ENCODE data around the gene NES. TPM values are rescaled to one million over a fixed set of nuclear protein-coding genes. Genes with fewer than 3 reads are reported as not detected.

NES gene
- total RNA-seq, 1 experiment from 2014 or later = 8.4 TPM

GRCh38 chr1:156709757-156710489 is 32.7 kb upstream of the NES start:
- no peaks in the 10 kb centered on the region for H3K9me3 ChIP-seq (ENCODE audit: control insufficient read depth in 1 of 2, insufficient read depth in 1 of 2, low read depth in 1 of 2, low read length in 2 of 2)
- no TSS peak for BruUV-seq (replicated peaks)
- no peak for DNase-seq (ENCODE audit: low read depth, low spot score)
- CTCF ChIA-PET = interaction anchor here (7.4 to 14.7 kb wide), 2 partner anchors 17 to 19 kb away, joined by 59 to 310 read pairs; partner anchors contain the start of genes ISG20L2 and METTL25B
- no peaks in the 10 kb centered on the region for H4K20me1 ChIP-seq (ENCODE audit: insufficient read depth)
- no peak overlapping the region for H2AFZ ChIP-seq (ENCODE audit: low read depth, low read length, poor library complexity, severe bottlenecking)
- peak; percentile 59 for ATAC-seq
- intact Hi-C loops (cut with micrococcal nuclease) = no loop called here
- H3K27me3 ChIP-seq (ENCODE audit: insufficient read depth, low read length) = no peaks in the 10 kb centered on the region
- POLR2A ChIA-PET = interaction anchor here (1.6 kb wide), 2 partner anchors 16 to 49 kb away, joined by 3 to 5 read pairs; no protein-coding TSS in a partner anchor
- RAD21 ChIA-PET (ENCODE audit: low non-redundant PET in 1 of 2, low total read pairs in 2 of 2, uncharacterized antibody in 2 of 2, unreplicated experiment in 2 of 2) = interaction anchor here (0.9 to 1.7 kb wide), 3 partner anchors 16 to 21 kb away, joined by 3 to 7 read pairs (median 4); no protein-coding TSS in a partner anchor
- peak overlapping the region; percentile 37 for H3K9ac ChIP-seq (ENCODE audit: low read length)
- H3K27ac ChIP-seq (ENCODE audit: low read depth, low read length) = peak overlapping the region; percentile 66
- TF ChIP-seq TCF7L2 (IDR thresholded peaks at IDR 0.05; ENCODE audit: borderline replicate concordance, extremely low read depth, insufficient read depth, insufficient read length) = peak; percentile 82
- no peak for TF ChIP-seq POLR2A (IDR thresholded peaks at IDR 0.05; ENCODE audit: borderline replicate concordance, extremely low read depth, insufficient read depth, insufficient read length)
- TF ChIP-seq YY1 (IDR thresholded peaks at IDR 0.05; ENCODE audit: extremely low read depth, insufficient replicate concordance, low read depth, low read length) = no peak
- H3K4me3 ChIP-seq (replicated peaks in 1 of 2; ENCODE audit: low read depth in 1 of 2, low read length in 2 of 2) = peak overlapping the region in 1 of 2 experiments; percentile 26; a peak in 1 of 4 replicates
- H3K79me2 ChIP-seq (ENCODE audit: insufficient read depth, low read length) = no peaks in the 10 kb centered on the region; the same call in 1 of the 2 replicates
- peak overlapping the region; percentile 85 for H3K4me2 ChIP-seq (ENCODE audit: low read length)
- H3K9me2 ChIP-seq (ENCODE audit: insufficient read depth) = no peaks in the 10 kb centered on the region
- no peaks in the 10 kb centered on the region for H3K36me3 ChIP-seq (ENCODE audit: control insufficient read depth in 1 of 2, insufficient read depth in 2 of 2, low read length in 2 of 2)
- H3K4me1 ChIP-seq (ENCODE audit: control insufficient read depth in 1 of 2, insufficient read depth in 2 of 2, low read length in 2 of 2) = peaks cover 88 to 98% of the 10 kb centered on the region in 2 experiments

GRCh38 chr1:156709031-156709430 is 31.8 kb upstream of the NES start:
- peak overlapping the region; percentile 37 for H3K9ac ChIP-seq (ENCODE audit: low read length)

More at GRCh38 chr1:156709031-156709430, 31.8 kb upstream of the NES start:
- Histone ChIP-seq H3K9me3 (ENCODE audit: control insufficient read depth in 1 of 2, insufficient read depth in 1 of 2, low read depth in 1 of 2, low read length in 2 of 2) (no peaks in the 10 kb centered on the region), H3K4me1 (ENCODE audit: control insufficient read depth in 1 of 2, insufficient read depth in 2 of 2, low read length in 2 of 2) (peaks cover 87 to 100% of the 10 kb centered on the region in 2 experiments), H3K79me2 (ENCODE audit: insufficient read depth, low read length) (peaks cover 9% of the 10 kb centered on the region), H2AFZ (ENCODE audit: low read depth, low read length, poor library complexity, severe bottlenecking) (no peak overlapping the region), H3K4me2 (ENCODE audit: low read length) (peak overlapping the region; percentile 85), H3K4me3 (replicated peaks in 1 of 2; ENCODE audit: low read depth in 1 of 2, low read length in 2 of 2) (no peak overlapping the region), H3K27ac (ENCODE audit: low read depth, low read length) (peak overlapping the region; percentile 66), H4K20me1 (ENCODE audit: insufficient read depth) (no peaks in the 10 kb centered on the region), H3K27me3 (ENCODE audit: insufficient read depth, low read length) (no peaks in the 10 kb centered on the region), H3K36me3 (ENCODE audit: control insufficient read depth in 1 of 2, insufficient read depth in 2 of 2, low read length in 2 of 2) (no peaks in the 10 kb centered on the region), H3K9me2 (ENCODE audit: insufficient read depth) (no peaks in the 10 kb centered on the region)
- POLR2A ChIA-PET = interaction anchor here (1.3 kb wide), 1 partner anchor 20 kb away, joined by 4 read pairs; no protein-coding TSS in a partner anchor
- CTCF ChIA-PET = interaction anchor here (0.9 to 14.7 kb wide), 4 partner anchors 11 to 151 kb away, joined by 3 to 310 read pairs (median 31); partner anchors contain the start of genes ISG20L2 and METTL25B
- RAD21 ChIA-PET (ENCODE audit: low non-redundant PET in 1 of 2, low total read pairs in 2 of 2, uncharacterized antibody in 2 of 2, unreplicated experiment in 2 of 2) = interaction anchor here in 1 of 2 experiments (1.7 kb wide), 1 partner anchor 17 kb away, joined by 3 read pairs; no protein-coding TSS in a partner anchor
- BruUV-seq (replicated peaks) = no TSS peak
- no peak for ATAC-seq
- TF ChIP-seq RAD21 (IDR thresholded peaks at IDR 0.05; ENCODE audit: low read depth) = no peak
- no peak for TF ChIP-seq EZH2 (IDR thresholded peaks at IDR 0.05)
- TF ChIP-seq POLR2A (IDR thresholded peaks at IDR 0.05; ENCODE audit: borderline replicate concordance, extremely low read depth, insufficient read depth, insufficient read length) = no peak
- TF ChIP-seq CTCF (IDR thresholded peaks at IDR 0.05 in 2 of 3, conservative IDR thresholded peaks at IDR 0.05 in 1 of 3; ENCODE audit: borderline replicate concordance in 1 of 3, insufficient read depth in 1 of 3, low read depth in 2 of 3, low read length in 2 of 3) = no peak
- TF ChIP-seq JUND (IDR thresholded peaks at IDR 0.05) = no peak
- intact Hi-C loops (cut with micrococcal nuclease) = no loop called here
- DNase-seq (ENCODE audit: low read depth, low spot score) = no peak
